ENCODE measurements around the gene RUNDC3A. TPM values are rescaled to one million over a fixed set of nuclear protein-coding genes. Genes with fewer than 3 reads are reported as not detected.
"Not testable (repeated sequence)": the region's sequence is repeated elsewhere in the genome, so short reads cannot be mapped to it uniquely, and the experiment has no call there.

RUNDC3A gene
- total RNA-seq, 1 donor from 2014 or later = 0.40 TPM

DNA sequence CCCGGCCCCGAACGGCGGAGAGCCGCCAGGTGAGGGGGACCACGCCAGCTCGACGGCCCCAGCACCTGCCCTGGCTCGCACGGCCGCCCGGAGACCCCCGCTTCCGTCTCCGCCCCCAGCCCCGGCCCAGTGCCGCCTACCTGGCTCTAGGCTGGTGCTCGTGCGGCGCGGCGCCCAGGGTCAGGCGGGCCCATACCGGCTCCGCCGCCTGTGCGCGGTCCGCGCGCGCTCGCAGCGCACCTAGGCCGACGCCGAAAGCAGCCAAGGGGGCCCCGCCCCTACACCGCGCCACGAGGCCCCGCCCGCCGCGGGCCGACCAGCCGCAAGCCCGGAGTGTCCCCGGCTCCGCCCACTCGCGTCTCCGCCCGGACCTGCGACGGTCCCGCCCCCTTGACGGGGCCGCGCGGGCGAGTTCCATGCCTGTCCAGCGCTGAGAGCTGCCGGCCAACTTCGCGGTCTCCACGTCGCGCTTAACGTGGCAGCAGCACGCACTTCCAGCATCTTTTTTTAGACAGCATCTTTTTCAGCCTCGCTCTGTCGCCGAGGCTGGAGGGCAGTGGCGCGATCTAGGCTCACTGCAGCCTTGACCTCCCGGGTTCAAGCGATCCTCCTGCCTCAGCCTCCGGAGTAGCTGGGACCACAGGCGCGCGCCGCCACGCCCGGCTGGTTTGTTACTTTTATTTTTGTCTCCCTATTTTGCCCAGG lies 16.3 kb downstream of the RUNDC3A start, which contains the start of gene SLC25A39:
SLC25A39 (minus strand) TSS at position 253 of the 705 bp plus-strand sequence. CDS start 1,261 bp downstream, outside the sequence.
- Mint-ChIP-seq H3K9me3 (ENCODE audit: low read depth) (no peaks in the 10 kb centered on the region), H3K36me3 (ENCODE audit: low read depth) (peaks cover 9% of the 10 kb centered on the region), H3K4me1 (ENCODE audit: low read depth) (peaks cover 24% of the 10 kb centered on the region), H3K27ac (ENCODE audit: unreplicated experiment) (peak within 1 kb of the TSS; percentile 95), H3K27me3 (ENCODE audit: low read depth) (no peaks in the 10 kb centered on the region), H3K4me3 (ENCODE audit: unreplicated experiment) (peak within 1 kb of the TSS; percentile 90)
- TF ChIP-seq, protein P1, sequence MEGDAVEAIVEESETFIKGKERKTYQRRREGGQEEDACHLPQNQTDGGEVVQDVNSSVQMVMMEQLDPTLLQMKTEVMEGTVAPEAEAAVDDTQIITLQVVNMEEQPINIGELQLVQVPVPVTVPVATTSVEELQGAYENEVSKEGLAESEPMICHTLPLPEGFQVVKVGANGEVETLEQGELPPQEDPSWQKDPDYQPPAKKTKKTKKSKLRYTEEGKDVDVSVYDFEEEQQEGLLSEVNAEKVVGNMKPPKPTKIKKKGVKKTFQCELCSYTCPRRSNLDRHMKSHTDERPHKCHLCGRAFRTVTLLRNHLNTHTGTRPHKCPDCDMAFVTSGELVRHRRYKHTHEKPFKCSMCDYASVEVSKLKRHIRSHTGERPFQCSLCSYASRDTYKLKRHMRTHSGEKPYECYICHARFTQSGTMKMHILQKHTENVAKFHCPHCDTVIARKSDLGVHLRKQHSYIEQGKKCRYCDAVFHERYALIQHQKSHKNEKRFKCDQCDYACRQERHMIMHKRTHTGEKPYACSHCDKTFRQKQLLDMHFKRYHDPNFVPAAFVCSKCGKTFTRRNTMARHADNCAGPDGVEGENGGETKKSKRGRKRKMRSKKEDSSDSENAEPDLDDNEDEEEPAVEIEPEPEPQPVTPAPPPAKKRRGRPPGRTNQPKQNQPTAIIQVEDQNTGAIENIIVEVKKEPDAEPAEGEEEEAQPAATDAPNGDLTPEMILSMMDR (IDR thresholded peaks at IDR 0.05) = peak; percentile 4
- DNase-seq (ENCODE audit: low spot score) = no peak

DNA sequence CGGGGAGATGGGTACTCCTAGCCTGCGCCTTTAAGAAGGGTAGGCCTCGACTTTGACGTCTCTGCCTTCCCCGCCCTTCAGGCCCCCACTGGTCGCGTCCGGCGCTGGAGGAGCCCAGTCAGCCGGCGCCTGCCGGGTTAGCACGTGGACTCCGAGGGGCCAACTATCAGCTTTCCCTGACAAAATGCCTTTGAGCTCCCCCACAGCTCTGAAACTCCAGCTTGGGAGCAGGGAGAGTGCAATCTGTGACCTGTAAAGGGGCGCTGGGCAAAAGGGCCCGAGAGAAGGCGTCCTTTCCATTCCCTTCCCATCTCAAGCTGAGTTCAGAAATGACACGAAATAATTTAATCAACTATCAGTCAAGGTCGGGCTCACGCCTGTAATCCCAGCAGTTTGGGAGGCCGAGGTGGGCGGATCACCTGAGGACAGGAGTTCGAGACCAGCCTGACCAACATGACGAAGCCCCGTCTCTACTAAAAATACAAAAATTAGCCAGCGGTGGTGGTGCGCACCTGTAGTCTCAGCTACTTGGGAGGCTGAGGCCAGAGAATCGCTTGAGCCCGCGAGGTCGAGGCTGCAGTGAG lies 18.6 kb downstream of the RUNDC3A start:
- H3K27ac Mint-ChIP-seq (ENCODE audit: unreplicated experiment) = peak overlapping the region; percentile 74
- H3K27me3 Mint-ChIP-seq (ENCODE audit: low read depth) = no peaks in the 10 kb centered on the region
- no peak for DNase-seq (ENCODE audit: low spot score)
- H3K36me3 Mint-ChIP-seq (ENCODE audit: low read depth) = peaks cover 1% of the 10 kb centered on the region
- H3K9me3 Mint-ChIP-seq (ENCODE audit: low read depth) = no peaks in the 10 kb centered on the region
- TF ChIP-seq, protein P1 (IDR thresholded peaks at IDR 0.05) = no peak
- peak overlapping the region; percentile 24 for H3K4me3 Mint-ChIP-seq (ENCODE audit: unreplicated experiment)
- H3K4me1 Mint-ChIP-seq (ENCODE audit: low read depth) = peaks cover 27% of the 10 kb centered on the region

GRCh38 chr17:44327715-44328449 lies 19.5 kb downstream of the RUNDC3A start:
- DNase-seq (ENCODE audit: low spot score) = no peak
- TF ChIP-seq, protein P1 (IDR thresholded peaks at IDR 0.05) = no peak
- Mint-ChIP-seq H3K4me1 (ENCODE audit: low read depth) (peaks cover 27% of the 10 kb centered on the region), H3K36me3 (ENCODE audit: low read depth) (no peaks in the 10 kb centered on the region), H3K27ac (ENCODE audit: unreplicated experiment) (no peak overlapping the region), H3K27me3 (ENCODE audit: low read depth) (no peaks in the 10 kb centered on the region), H3K4me3 (ENCODE audit: unreplicated experiment) (no peak overlapping the region), H3K9me3 (ENCODE audit: low read depth) (no peaks in the 10 kb centered on the region)

GRCh38 chr17:44329516-44329915 lies 21.1 kb downstream of the RUNDC3A start:
- H3K27ac Mint-ChIP-seq (ENCODE audit: unreplicated experiment); DNase-seq (ENCODE audit: low spot score); H3K27me3 Mint-ChIP-seq (ENCODE audit: low read depth); H3K9me3 Mint-ChIP-seq (ENCODE audit: low read depth); H3K36me3 Mint-ChIP-seq (ENCODE audit: low read depth); H3K4me3 Mint-ChIP-seq (ENCODE audit: unreplicated experiment): not testable (repeated sequence)
- peaks cover 19% of the 10 kb centered on the region for H3K4me1 Mint-ChIP-seq (ENCODE audit: low read depth)

DNA sequence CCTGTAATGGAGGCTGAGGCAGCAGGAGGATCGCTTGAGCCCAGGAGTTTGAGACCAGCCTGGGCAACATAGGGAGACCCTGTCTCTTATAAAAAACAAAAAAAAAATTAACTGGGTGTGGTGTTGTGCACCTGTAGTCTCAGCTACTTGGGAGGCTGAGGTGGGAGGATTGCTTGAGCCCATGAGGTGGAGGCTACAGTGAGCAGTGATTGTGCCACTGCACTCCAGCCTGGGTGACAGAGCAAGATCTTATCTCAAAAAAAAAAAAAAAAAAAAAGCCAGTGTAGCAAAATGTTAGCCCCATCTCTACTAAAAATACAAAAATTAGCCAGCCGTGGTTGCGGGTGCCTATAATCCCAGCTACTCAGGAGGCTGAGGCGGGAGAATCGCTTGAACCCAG lies 21.9 kb downstream of the RUNDC3A start:
- peaks cover 16% of the 10 kb centered on the region for H3K4me1 Mint-ChIP-seq (ENCODE audit: low read depth)
- not testable (repeated sequence) for H3K27ac Mint-ChIP-seq (ENCODE audit: unreplicated experiment); H3K27me3 Mint-ChIP-seq (ENCODE audit: low read depth); H3K36me3 Mint-ChIP-seq (ENCODE audit: low read depth); H3K9me3 Mint-ChIP-seq (ENCODE audit: low read depth); H3K4me3 Mint-ChIP-seq (ENCODE audit: unreplicated experiment); DNase-seq (ENCODE audit: low spot score)

- TF ChIP-seq, protein P1 (IDR thresholded peaks at IDR 0.05) = peak; percentile 93
- Mint-ChIP-seq H3K4me3 (ENCODE audit: unreplicated experiment) (no peak overlapping the region), H3K27ac (ENCODE audit: unreplicated experiment) (no peak overlapping the region), H3K4me1 (ENCODE audit: low read depth) (peaks cover 9% of the 10 kb centered on the region), H3K36me3 (ENCODE audit: low read depth) (no peaks in the 10 kb centered on the region), H3K27me3 (ENCODE audit: low read depth) (peaks cover 2% of the 10 kb centered on the region), H3K9me3 (ENCODE audit: low read depth) (no peaks in the 10 kb centered on the region)
- DNase-seq (ENCODE audit: low spot score) = no peak
Measured at GRCh38 chr17:44331249-44331760, 22.9 kb downstream of the RUNDC3A start.
